GM23338 (cell line): ENCODE measurements around the gene BATF3.

ENCODE experiments used
- CREB1 ChIP-seq: fragments of 250-450 bp; sonication (Bioruptor Pico); IDR thresholded peaks from 2 replicates; pipeline ENCODE4 v1.5.0; 2020; ENCODE audit warnings: low read depth, mild to moderate bottlenecking, moderate library complexity
- EZH2 ChIP-seq: fragments of 200-600 bp; sonication (generic); IDR thresholded peaks from one replicate; pipeline ENCODE4 v1.8.0; 2017; ENCODE audit warnings: antibody characterized with exemption, mild to moderate bottlenecking, low read depth; ENCODE audit not compliant: unreplicated experiment
- EZH2phosphoT487 ChIP-seq: fragments of 200-600 bp; sonication (generic); IDR thresholded peaks from one replicate; pipeline ENCODE4 v1.8.1; 2018; ENCODE audit warnings: antibody characterized with exemption; ENCODE audit not compliant: unreplicated experiment
- JUNB ChIP-seq: IDR thresholded peaks from one replicate; pipeline ENCODE4 v1.6.1; 2016; ENCODE audit warnings: antibody characterized with exemption; ENCODE audit not compliant: unreplicated experiment
- NANOG ChIP-seq: IDR thresholded peaks from 2 replicates; pipeline ENCODE4 v1.6.1; 2016; ENCODE audit warnings: antibody characterized with exemption, borderline replicate concordance
- POLR2AphosphoS5 ChIP-seq: IDR thresholded peaks from 2 replicates; pipeline ENCODE4 v1.6.1; 2016; ENCODE audit warnings: antibody characterized with exemption, low read depth
- STAT1 ChIP-seq: IDR thresholded peaks from one replicate; pipeline ENCODE4 v1.6.1; 2016; ENCODE audit warnings: antibody characterized with exemption; ENCODE audit not compliant: unreplicated experiment
- ZNF114 ChIP-seq: fragments of 250-450 bp; sonication (Bioruptor Pico); IDR thresholded peaks from 2 replicates; pipeline ENCODE4 v1.5.0; 2020; ENCODE audit warnings: mild to moderate bottlenecking, moderate library complexity
- ZNF331 ChIP-seq: fragments of 250-450 bp; sonication (Bioruptor Pico); IDR thresholded peaks from 2 replicates; pipeline ENCODE4 v1.5.0; 2020; ENCODE audit warnings: low read depth, mild to moderate bottlenecking, moderate library complexity
- TF ChIP-seq, protein P1 (sequence below), 2 experiments: fragments of 200-600 bp in 1 of 2; sonication (generic) in 1 of 2; conservative IDR thresholded peaks; 2 replicates each; pipeline versions ENCODE4 v1.5.1 to v1.6.1; 2016 to 2017; ENCODE audit warnings: antibody characterized with exemption in 2 of 2, low read depth in 2 of 2, mild to moderate bottlenecking in 2 of 2, moderate library complexity in 1 of 2
- TF ChIP-seq, protein P2 (sequence below): IDR thresholded peaks from one replicate; pipeline ENCODE4 v1.6.1; 2018; ENCODE audit warnings: antibody characterized with exemption; ENCODE audit not compliant: unreplicated experiment
- TF ChIP-seq, protein P3 (sequence below): IDR thresholded peaks from 2 replicates; pipeline ENCODE4 v1.6.1; 2016; ENCODE audit warnings: antibody characterized with exemption

DNA sequence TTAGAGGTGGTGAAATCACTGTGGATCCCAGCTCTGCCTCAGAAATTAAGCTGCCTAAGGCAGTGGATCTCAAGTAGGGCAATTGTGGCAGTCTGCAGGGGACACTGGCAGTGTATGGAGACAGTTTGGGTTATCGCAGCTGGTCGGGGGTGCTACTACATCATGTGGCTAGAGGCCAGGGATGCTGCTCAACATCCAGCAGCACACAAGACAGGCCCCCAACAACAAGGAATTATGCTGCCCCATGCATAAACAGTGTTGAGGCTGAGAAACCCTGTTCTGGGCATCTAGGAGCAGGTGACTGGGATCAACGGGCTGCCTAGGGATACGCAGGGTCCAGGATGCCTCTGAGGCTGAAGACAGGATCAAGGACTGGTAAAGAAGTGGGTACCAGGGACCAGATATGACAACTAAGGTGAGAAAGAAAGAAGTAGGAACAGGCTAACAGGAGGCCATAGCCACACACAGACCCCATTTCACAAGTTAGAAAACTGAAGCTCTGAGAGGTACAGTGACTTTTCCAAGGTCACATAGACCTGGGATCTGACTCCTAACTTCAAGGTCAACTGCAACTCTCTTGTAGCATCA is 8.7 kb downstream of the BATF3 start:
- TF ChIP-seq EZH2, result no peak
- no peak for TF ChIP-seq POLR2AphosphoS5
- TF ChIP-seq, protein P1, sequence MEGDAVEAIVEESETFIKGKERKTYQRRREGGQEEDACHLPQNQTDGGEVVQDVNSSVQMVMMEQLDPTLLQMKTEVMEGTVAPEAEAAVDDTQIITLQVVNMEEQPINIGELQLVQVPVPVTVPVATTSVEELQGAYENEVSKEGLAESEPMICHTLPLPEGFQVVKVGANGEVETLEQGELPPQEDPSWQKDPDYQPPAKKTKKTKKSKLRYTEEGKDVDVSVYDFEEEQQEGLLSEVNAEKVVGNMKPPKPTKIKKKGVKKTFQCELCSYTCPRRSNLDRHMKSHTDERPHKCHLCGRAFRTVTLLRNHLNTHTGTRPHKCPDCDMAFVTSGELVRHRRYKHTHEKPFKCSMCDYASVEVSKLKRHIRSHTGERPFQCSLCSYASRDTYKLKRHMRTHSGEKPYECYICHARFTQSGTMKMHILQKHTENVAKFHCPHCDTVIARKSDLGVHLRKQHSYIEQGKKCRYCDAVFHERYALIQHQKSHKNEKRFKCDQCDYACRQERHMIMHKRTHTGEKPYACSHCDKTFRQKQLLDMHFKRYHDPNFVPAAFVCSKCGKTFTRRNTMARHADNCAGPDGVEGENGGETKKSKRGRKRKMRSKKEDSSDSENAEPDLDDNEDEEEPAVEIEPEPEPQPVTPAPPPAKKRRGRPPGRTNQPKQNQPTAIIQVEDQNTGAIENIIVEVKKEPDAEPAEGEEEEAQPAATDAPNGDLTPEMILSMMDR (conservative IDR thresholded peaks at IDR 0.05; ENCODE audit: low read depth in 2 of 2), result no peak
- TF ChIP-seq, protein P2, sequence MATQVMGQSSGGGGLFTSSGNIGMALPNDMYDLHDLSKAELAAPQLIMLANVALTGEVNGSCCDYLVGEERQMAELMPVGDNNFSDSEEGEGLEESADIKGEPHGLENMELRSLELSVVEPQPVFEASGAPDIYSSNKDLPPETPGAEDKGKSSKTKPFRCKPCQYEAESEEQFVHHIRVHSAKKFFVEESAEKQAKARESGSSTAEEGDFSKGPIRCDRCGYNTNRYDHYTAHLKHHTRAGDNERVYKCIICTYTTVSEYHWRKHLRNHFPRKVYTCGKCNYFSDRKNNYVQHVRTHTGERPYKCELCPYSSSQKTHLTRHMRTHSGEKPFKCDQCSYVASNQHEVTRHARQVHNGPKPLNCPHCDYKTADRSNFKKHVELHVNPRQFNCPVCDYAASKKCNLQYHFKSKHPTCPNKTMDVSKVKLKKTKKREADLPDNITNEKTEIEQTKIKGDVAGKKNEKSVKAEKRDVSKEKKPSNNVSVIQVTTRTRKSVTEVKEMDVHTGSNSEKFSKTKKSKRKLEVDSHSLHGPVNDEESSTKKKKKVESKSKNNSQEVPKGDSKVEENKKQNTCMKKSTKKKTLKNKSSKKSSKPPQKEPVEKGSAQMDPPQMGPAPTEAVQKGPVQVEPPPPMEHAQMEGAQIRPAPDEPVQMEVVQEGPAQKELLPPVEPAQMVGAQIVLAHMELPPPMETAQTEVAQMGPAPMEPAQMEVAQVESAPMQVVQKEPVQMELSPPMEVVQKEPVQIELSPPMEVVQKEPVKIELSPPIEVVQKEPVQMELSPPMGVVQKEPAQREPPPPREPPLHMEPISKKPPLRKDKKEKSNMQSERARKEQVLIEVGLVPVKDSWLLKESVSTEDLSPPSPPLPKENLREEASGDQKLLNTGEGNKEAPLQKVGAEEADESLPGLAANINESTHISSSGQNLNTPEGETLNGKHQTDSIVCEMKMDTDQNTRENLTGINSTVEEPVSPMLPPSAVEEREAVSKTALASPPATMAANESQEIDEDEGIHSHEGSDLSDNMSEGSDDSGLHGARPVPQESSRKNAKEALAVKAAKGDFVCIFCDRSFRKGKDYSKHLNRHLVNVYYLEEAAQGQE, result no peak
- no peak for TF ChIP-seq CREB1 (CRISPR knock-in tag)
- no peak for TF ChIP-seq EZH2phosphoT487
- TF ChIP-seq NANOG, result no peak
- TF ChIP-seq JUNB, result no peak
- no peak for TF ChIP-seq ZNF331
- TF ChIP-seq, protein P3, sequence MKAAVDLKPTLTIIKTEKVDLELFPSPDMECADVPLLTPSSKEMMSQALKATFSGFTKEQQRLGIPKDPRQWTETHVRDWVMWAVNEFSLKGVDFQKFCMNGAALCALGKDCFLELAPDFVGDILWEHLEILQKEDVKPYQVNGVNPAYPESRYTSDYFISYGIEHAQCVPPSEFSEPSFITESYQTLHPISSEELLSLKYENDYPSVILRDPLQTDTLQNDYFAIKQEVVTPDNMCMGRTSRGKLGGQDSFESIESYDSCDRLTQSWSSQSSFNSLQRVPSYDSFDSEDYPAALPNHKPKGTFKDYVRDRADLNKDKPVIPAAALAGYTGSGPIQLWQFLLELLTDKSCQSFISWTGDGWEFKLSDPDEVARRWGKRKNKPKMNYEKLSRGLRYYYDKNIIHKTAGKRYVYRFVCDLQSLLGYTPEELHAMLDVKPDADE, result no peak
- TF ChIP-seq ZNF114 (CRISPR knock-in tag), result no peak
- TF ChIP-seq STAT1, result no peak
